HUES6 (cell line): ENCODE measurements around the gene GEMIN4.
A peak's percentile ranks its signal among the peaks of the same experiment; 100 is the strongest.
"Not testable (repeated sequence)": the region's sequence is repeated elsewhere in the genome, so short reads cannot be mapped to it uniquely, and the experiment has no call there.

Experiments
- H3K27ac ChIP-seq: 2 replicates; pipeline ENCODE4 v1.7.0; 2013; ENCODE audit warnings: low read depth, mild to moderate bottlenecking, low read length, inconsistent platforms
- H3K27me3 ChIP-seq: 2 replicates; pipeline ENCODE4 v1.6.1; 2013; ENCODE audit warnings: low read length; ENCODE audit not compliant: control insufficient read depth, insufficient read depth
- H3K36me3 ChIP-seq: 2 replicates; pipeline ENCODE4 v1.6.1; 2013; ENCODE audit warnings: low read length; ENCODE audit not compliant: control insufficient read depth, insufficient read depth
- H3K4me1 ChIP-seq: 2 replicates; pipeline ENCODE4 v1.6.1; 2013; ENCODE audit warnings: low read length; ENCODE audit not compliant: control insufficient read depth, insufficient read depth
- H3K4me3 ChIP-seq: 2 replicates; pipeline ENCODE4 v1.5.1; 2013; ENCODE audit warnings: low read depth, low read length
- H3K9ac ChIP-seq: one replicate; pipeline ENCODE4 v1.6.1; 2013; ENCODE audit warnings: mild to moderate bottlenecking, low read length
- H3K9me3 ChIP-seq: 2 replicates; pipeline ENCODE4 v1.6.1; 2013; ENCODE audit warnings: low read depth, low read length; ENCODE audit not compliant: control insufficient read depth, insufficient read depth

The GEMIN4 gene

DNA sequence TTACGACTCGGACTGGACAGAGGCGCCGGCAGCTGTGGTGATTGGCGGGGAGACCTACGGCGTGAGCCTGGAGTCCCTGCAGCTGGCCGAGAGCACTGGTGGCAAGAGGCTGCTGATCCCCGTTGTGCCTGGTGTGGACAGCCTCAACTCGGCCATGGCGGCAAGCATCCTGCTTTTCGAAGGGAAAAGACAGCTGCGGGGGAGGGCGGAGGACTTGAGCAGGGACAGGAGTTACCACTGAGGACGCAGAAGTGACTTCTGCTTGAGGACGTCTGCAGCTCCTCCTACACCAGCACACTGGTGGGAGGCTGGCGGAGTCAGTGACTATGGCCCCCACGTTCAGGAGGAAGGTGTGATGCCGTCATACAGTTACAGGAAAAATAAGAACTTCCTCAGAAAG, 39.8 kb upstream of the GEMIN4 start:
- Histone ChIP-seq H3K4me3 (no peak overlapping the region), H3K9me3 (no peaks in the 10 kb centered on the region), H3K36me3 (peaks cover 51% of the 10 kb centered on the region), H3K9ac (no peak overlapping the region), H3K27me3 (no peaks in the 10 kb centered on the region), H3K27ac (no peak overlapping the region), H3K4me1 (peaks cover 12% of the 10 kb centered on the region; the same call in 1 of the 2 replicates)

DNA sequence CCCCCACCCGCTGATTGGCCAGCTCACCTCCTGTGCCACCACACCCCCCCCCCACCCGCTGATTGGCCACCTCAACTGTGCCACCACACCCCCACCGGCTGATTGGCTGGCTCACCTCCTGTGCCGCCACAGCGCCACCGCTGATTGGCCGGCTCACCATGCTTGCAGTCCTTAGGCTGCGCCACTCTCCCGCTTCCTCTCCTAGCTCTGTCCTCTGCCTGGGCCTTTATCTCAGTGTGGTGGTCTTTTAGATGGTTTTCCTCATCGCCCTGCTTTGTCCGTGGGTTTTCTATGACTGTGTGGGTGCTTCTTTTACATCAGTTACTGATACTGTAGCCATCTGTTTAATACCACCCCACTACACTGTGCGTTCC, 38.8 kb upstream of the GEMIN4 start:
- H3K9me3 ChIP-seq, H3K9ac ChIP-seq, H3K27me3 ChIP-seq, H3K27ac ChIP-seq: not testable (repeated sequence)
- H3K4me3 ChIP-seq = peak overlapping the region; percentile 14; the same call in 1 of the 2 replicates
- H3K4me1 ChIP-seq = peaks cover 12% of the 10 kb centered on the region; the same call in 1 of the 2 replicates
- peaks cover 45% of the 10 kb centered on the region for H3K36me3 ChIP-seq

DNA sequence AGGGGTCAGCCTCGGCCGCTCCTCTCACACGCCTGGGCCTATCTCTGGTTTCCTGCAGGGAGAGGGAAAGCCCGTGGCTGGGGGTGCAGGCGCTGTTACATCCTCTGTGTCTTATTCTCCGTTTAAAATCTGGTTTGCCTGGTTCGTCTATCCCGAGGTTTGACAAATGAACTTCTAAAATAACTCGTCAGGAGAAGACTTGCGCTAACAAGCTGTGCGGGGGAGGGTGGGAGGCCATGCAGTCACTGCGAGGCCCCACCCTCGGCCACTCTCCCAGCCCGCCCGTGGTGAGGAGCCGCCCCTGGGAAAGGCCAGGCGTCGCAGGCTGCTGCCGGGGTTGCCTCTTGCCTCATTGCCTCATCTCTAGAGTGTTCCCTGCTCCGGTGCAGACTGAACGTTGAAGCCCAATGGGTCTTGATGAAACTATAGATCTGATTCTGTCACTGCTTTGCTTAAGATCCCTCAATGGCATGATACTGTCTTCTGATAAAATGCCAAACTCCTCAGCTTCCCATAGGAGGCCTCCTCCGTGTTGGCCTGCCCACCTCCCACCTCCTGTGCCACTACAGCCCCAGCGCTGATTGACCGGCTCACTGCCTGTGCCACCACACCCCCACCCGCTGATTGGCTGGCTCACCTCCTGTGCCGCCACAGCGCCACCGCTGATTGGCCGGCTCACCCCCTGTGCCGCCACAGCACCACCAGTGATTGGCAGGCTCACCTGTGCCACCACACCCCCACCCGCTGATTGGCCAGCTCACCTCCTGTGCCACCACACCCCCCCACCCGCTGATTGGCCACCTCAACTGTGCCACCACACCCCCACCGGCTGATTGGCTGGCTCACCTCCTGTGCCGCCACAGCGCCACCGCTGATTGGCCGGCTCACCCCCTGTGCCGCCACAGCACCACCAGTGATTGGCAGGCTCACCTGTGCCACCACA, 38.1 kb upstream of the GEMIN4 start:
- Histone ChIP-seq H3K4me3 (peak overlapping the region; percentile 19; the same call in 1 of the 2 replicates), H3K36me3 (peaks cover 43% of the 10 kb centered on the region)
- not testable (repeated sequence) for H3K27ac ChIP-seq

DNA sequence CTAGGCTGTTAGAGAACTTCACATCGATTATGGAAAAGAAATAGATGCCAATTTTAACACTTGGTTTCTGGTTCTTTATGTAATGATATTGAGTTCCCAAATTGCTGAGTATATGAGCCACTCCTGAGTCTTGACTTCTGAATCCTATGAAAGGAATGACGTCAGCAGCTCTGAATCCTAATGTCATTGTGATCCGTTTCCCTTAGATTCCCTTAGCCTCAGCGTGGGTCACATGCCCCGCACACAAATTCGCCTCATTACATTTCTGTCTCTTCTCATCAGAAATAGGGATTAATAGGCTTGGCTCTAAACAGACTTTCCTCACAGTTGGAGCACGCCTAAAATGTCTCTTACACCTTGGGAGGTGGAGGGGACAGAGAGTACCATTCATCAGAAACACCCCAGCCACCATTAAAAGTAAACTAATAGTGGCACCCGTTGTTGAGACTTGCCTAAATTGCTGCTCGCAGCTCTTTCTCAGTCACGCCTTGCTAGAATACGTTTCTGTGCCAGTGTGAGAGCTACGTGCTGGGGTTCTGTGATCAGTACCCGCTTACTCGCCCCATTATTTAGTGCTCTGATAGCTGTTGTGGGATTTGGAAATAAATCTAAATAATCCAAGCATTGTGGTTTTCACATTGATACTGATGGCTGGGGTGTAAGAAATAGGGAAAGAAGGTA, 37.2 kb upstream of the GEMIN4 start:
- peaks cover 8% of the 10 kb centered on the region; the same call in 1 of the 2 replicates for H3K4me1 ChIP-seq
- peaks cover 49% of the 10 kb centered on the region for H3K36me3 ChIP-seq
- H3K9ac ChIP-seq = no peak overlapping the region
- H3K27ac ChIP-seq = no peak overlapping the region
- no peak overlapping the region for H3K4me3 ChIP-seq
- no peaks in the 10 kb centered on the region for H3K9me3 ChIP-seq
- H3K27me3 ChIP-seq = no peaks in the 10 kb centered on the region

More for the DNA sequence above, 38.1 kb upstream of the GEMIN4 start:
- not testable (repeated sequence) for H3K9me3 ChIP-seq, H3K27me3 ChIP-seq, H3K9ac ChIP-seq
- peaks cover 11% of the 10 kb centered on the region; the same call in 1 of the 2 replicates for H3K4me1 ChIP-seq

DNA sequence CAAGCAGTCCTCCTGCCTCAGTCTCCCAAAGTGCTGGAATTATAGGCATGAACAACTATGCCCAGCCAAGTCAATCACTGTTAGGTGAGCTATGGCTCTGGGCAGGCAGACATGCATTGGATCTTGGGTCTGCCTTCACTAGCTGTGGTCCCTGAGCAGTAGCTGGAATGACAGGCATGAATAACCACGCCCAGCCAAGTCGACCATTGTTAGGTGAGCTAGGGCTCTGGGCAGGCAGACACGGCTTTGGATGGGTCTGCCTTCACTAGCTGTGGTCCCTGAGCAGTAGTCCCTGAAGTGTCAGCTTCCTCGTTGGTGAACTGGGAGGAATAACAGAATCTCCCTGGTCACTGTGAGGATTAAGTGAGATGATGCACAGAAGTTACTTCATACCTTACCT, 36.5 kb upstream of the GEMIN4 start:
- Histone ChIP-seq H3K36me3 (peaks cover 56% of the 10 kb centered on the region), H3K27ac (no peak overlapping the region), H3K4me1 (peaks cover 8% of the 10 kb centered on the region; the same call in 1 of the 2 replicates), H3K9me3 (no peaks in the 10 kb centered on the region), H3K9ac (no peak overlapping the region), H3K4me3 (no peak overlapping the region), H3K27me3 (no peaks in the 10 kb centered on the region)

DNA sequence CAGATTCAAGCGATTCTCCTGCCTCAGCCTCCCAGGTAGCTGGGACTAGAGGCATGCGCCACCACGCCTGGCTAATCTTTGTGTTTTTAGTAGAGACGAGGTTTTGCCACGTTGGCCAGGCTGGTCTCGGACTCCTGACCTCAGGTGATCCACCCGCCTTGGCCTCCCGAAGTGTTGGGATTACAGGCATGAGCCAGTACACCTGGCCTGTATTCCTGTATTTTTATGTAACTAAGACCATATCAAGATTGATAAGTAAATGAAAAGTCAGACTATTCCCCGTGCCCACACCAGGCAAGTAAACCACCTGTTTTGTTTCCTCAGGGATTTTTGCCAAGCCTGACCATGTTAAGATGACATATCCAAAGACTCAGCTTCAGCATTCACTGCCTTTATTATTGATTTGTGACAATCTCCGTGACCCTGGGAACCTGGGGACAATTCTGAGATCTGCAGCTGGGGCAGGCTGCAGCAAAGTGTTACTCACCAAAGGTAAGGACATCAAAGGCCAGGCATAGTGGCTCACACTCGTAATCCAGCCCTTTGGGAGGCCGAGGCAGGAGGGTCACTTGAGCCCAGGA, 35.7 kb upstream of the GEMIN4 start:
- Histone ChIP-seq H3K36me3 (peaks cover 55% of the 10 kb centered on the region), H3K9me3 (no peaks in the 10 kb centered on the region), H3K27ac (no peak overlapping the region), H3K9ac (no peak overlapping the region), H3K27me3 (no peaks in the 10 kb centered on the region), H3K4me3 (no peak overlapping the region), H3K4me1 (peaks cover 8% of the 10 kb centered on the region; the same call in 1 of the 2 replicates)

DNA sequence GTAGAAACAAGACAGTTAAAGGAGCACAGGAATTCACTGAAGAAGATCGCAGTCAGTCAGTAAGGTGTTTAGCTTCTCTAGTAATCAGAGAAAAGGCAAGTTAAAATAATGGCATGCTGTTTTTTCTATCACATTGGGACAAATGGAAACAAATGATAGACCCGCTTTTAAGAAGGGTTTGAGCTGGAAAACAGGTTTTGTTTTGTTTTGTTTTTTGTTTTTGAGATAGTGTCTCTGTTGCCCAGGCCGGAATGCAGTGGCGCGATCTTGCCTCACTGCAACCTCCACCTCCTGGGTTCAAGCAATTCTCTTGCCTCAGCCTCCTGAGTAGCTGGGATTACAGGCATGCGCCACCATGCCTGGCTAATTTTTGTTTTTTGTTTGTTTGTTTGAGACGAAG, 33.8 kb upstream of the GEMIN4 start:
- Histone ChIP-seq H3K4me1 (peaks cover 12% of the 10 kb centered on the region; the same call in 1 of the 2 replicates), H3K36me3 (peaks cover 37% of the 10 kb centered on the region)
- H3K4me3 ChIP-seq, H3K27ac ChIP-seq, H3K9ac ChIP-seq, H3K27me3 ChIP-seq, H3K9me3 ChIP-seq: not testable (repeated sequence)

DNA sequence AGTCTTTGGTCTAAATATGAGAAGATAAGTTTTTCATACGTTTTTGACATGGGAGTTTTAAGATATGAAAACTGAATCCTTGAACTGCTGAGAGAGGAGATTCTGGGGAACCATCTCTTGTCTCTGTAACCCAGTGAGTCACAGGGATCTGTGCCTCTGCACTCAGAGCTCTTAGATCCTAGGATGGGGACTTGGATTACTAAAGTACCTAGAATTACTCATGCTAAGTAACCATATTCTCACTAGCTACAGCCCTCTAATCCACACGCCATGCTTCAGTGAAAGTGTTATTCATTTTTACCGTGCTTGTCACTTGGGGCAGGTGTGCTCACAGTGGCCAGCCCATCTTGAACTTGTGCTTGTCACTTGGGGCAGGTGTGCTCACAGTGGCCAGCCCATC, 32.1 kb upstream of the GEMIN4 start:
- Histone ChIP-seq H3K27me3 (no peaks in the 10 kb centered on the region), H3K27ac (no peak overlapping the region), H3K36me3 (peaks cover 28% of the 10 kb centered on the region), H3K4me3 (no peak overlapping the region), H3K9me3 (no peaks in the 10 kb centered on the region), H3K9ac (no peak overlapping the region), H3K4me1 (0 out of 2 replicates have a peak, but pooled peaks cover 3% of the 10 kb centered on the region)

DNA sequence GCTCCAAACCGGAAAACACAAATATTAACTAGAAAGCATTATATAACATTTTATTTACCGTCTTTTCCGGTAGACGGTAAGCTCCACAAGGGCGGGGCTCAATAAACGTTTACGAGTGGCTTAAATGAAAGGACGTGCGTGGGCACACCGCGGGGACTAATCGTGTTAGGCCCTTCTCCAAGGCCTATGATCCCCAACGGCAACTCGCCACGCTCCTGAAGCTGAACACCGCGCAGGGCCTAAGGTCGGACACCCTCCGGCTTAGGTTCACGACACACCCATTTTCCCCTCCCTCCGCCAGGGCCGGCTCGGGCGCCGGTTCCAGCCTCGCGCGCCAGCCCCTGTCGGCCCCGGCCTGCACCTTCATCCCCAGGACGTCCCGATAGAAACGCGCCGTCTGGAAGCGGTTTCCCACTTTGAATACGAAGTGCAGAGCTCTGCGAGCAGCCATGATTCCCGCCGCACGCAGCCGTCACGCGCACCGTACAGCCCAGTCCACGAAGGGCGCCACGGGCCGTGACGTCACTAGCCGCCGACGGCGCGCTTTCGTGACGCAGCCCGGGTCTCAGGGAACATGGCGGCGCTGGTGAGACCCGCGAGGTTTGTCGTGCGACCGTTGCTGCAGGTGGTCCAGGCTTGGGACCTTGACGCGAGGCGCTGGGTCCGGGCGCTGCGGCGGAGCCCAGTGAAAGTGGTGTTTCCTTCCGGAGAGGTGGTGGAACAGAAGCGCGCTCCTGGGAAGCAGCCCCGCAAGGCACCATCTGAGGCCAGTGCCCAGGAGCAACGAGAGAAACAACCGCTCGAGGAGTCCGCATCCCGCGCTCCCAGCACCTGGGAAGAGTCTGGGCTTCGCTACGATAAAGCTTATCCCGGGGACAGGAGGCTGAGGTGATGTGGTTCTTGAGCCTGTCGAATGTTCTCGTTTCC, 30.0 kb upstream of the GEMIN4 start, which contains the start of the genes GLOD4 and MRM3:
TSS of gene GLOD4 (minus strand) at position 476 of the 927 bp plus-strand sequence. CDS start at position 451, 25 bp downstream.
TSS of gene MRM3 (plus strand) at position 549 of the 927 bp plus-strand sequence. CDS start at position 575, 26 bp downstream.
- peak within 1 kb of the TSS; percentile 97 for H3K9ac ChIP-seq
- H3K9me3 ChIP-seq = no peaks in the 10 kb centered on the region
- H3K36me3 ChIP-seq = peaks cover 32% of the 10 kb centered on the region
- 0 out of 2 replicates have a peak, but pooled peaks cover 3% of the 10 kb centered on the region for H3K4me1 ChIP-seq
- H3K27ac ChIP-seq = peak within 1 kb of the TSS; percentile 96
- no peaks in the 10 kb centered on the region for H3K27me3 ChIP-seq
- H3K4me3 ChIP-seq = peak within 1 kb of the TSS; percentile 92

DNA sequence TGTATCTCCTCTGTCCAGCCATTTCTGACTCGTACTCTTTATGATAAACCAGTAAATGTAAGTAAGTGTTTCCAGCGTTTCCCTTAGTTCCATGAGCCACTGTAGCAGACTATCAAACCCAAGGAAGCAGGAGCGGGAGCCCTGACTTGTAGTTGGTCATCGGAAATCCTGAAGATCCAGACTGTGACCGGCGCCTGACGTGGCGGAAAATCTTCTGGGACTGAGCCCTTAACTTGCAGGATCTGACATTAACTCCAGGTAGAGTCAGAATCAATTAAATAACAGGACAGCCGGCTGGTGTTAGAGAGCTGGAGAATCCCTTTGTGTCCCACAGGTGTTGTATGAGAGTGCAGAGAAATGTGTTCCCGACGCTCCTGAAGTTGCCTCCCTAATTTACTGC, 26.0 kb upstream of the GEMIN4 start:
- Histone ChIP-seq H3K27ac (no peak overlapping the region), H3K27me3 (no peaks in the 10 kb centered on the region), H3K9ac (no peak overlapping the region), H3K4me3 (no peak overlapping the region), H3K9me3 (no peaks in the 10 kb centered on the region), H3K36me3 (peaks cover 56% of the 10 kb centered on the region), H3K4me1 (0 out of 2 replicates have a peak, but pooled peaks cover 3% of the 10 kb centered on the region)
